Endothelial cell of umbilical vein (primary cell): ENCODE data around the gene SMCO2. TPM values are rescaled to one million over a fixed set of nuclear protein-coding genes. Genes with fewer than 3 reads are reported as not detected.

Experiments used
- BruUV-seq: library from RNA; stranded (reverse); fragments of 400-500 nt; replicated peaks from 2 replicates; lab custom pipeline; 2021; lab: Mats Ljungman, UMichigan
- CTCF ChIA-PET: fragments of 300-600, 350-600 bp; sonication (Branson Sonifier 250); formaldehyde crosslinking; loops from one replicate; lab custom pipeline; 2021; ENCODE audit warnings: antibody characterized with exemption, inconsistent platforms; lab: Charles Lee
- POLR2A ChIA-PET: fragments of 300-600, 350-600 bp; sonication (Branson Sonifier 250); formaldehyde crosslinking; loops from one replicate; lab custom pipeline; 2021; ENCODE audit warnings: antibody characterized with exemption, inconsistent platforms; lab: Charles Lee
- DNase-seq: peaks from one replicate; pipeline ENCODE4 v3.0.0-alpha.2; 2011; ENCODE audit warnings: low read depth, low spot score
- FAIRE-seq: peaks from 2 replicates; lab custom pipeline; 2011; peaks lifted over from hg19 to GRCh38; lab: Jason Lieb, UNC
- H2AFZ ChIP-seq: 2 replicates; pipeline ENCODE4 v1.6.0; 2012; ENCODE audit warnings: low read depth, low read length, control low read depth, inconsistent platforms
- H3K27ac ChIP-seq: 2 replicates; pipeline ENCODE4 v1.5.1; 2011; ENCODE audit warnings: low read depth, mild to moderate bottlenecking, control low read depth, low read length, moderate library complexity; ENCODE audit not compliant: insufficient read depth
- H3K27me3 ChIP-seq, 2 experiments: 2 replicates each; pipeline versions ENCODE4 v1.6.0 to v1.6.1; 2011; ENCODE audit warnings: low read length in 2 of 2, mixed read lengths in 1 of 2; ENCODE audit not compliant: control insufficient read depth in 2 of 2, insufficient read depth in 2 of 2
- H3K36me3 ChIP-seq, 2 experiments: 2 replicates in 1 of 2; 3 replicates in 1 of 2; pipeline ENCODE4 v1.5.1; 2011; ENCODE audit warnings: low read length in 2 of 2, mild to moderate bottlenecking in 1 of 2, moderate library complexity in 1 of 2; ENCODE audit not compliant: control insufficient read depth in 2 of 2, insufficient read depth in 2 of 2; ENCODE audit errors: extremely low read depth in 1 of 2
- H3K4me1 ChIP-seq: 3 replicates; pipeline ENCODE4 v1.5.1; 2011; ENCODE audit warnings: mild to moderate bottlenecking, low read length; ENCODE audit not compliant: control insufficient read depth, insufficient read depth; ENCODE audit errors: extremely low read depth
- H3K4me2 ChIP-seq: 2 replicates; pipeline ENCODE4 v1.6.1; 2011; ENCODE audit warnings: low read length, control low read depth, mixed read lengths; ENCODE audit not compliant: insufficient read depth
- H3K4me3 ChIP-seq, 3 experiments: fragments of 200-600 bp in 1 of 3; sonication (generic), shearing (Covaris generic) in 1 of 3; replicated peaks in 1 of 3; 2 replicates each; pipeline ENCODE4 v1.5.1; 2011 to 2016; ENCODE audit warnings: control low read depth in 3 of 3, low read length in 3 of 3, mild to moderate bottlenecking in 2 of 3, inconsistent platforms in 1 of 3, low read depth in 1 of 3, moderate library complexity in 1 of 3; ENCODE audit not compliant: insufficient read depth in 1 of 3
- H3K79me2 ChIP-seq: 2 replicates; pipeline ENCODE4 v1.6.0; 2012; ENCODE audit warnings: low read length, inconsistent platforms; ENCODE audit not compliant: control insufficient read depth, insufficient read depth
- H3K9ac ChIP-seq: replicated peaks from 2 replicates; pipeline ENCODE3; 2011; ENCODE audit warnings: low read length, control low read depth; ENCODE audit not compliant: insufficient read depth; ENCODE audit errors: extremely low read depth
- H3K9me1 ChIP-seq: replicated peaks from 3 replicates; pipeline ENCODE4 v1.6.0; 2011; ENCODE audit warnings: mild to moderate bottlenecking, low read length; ENCODE audit not compliant: control insufficient read depth, insufficient read depth; ENCODE audit errors: extremely low read depth
- H3K9me3 ChIP-seq: replicated peaks from 2 replicates; pipeline ENCODE4 v1.5.1; 2012; ENCODE audit warnings: low read length, inconsistent platforms; ENCODE audit not compliant: control insufficient read depth, insufficient read depth
- H4K20me1 ChIP-seq: replicated peaks from 2 replicates; pipeline ENCODE3; 2011; ENCODE audit warnings: mild to moderate bottlenecking, low read length; ENCODE audit not compliant: control insufficient read depth, insufficient read depth; ENCODE audit errors: extremely low read depth
- FOS ChIP-seq: IDR thresholded peaks from 2 replicates; pipeline ENCODE4 v1.6.1; 2011; ENCODE audit warnings: mild to moderate bottlenecking, low read length, moderate library complexity, borderline replicate concordance; ENCODE audit not compliant: insufficient read depth
- JUN ChIP-seq: IDR thresholded peaks from 2 replicates; pipeline ENCODE4 v1.6.1; 2011; ENCODE audit warnings: borderline replicate concordance, low read depth; ENCODE audit not compliant: insufficient read length, insufficient read depth
- MYC ChIP-seq: IDR thresholded peaks from one replicate; pipeline ENCODE4 v1.6.1; 2011; ENCODE audit warnings: mild to moderate bottlenecking, low read depth, low read length
- POLR2AphosphoS5 ChIP-seq: IDR thresholded peaks from 2 replicates; pipeline ENCODE4 v1.6.1; 2012; ENCODE audit warnings: low read depth, mild to moderate bottlenecking, control low read depth, low read length, moderate library complexity; ENCODE audit not compliant: insufficient read depth
- dilution Hi-C: fragments of 300-500 bp; cut with MboI; formaldehyde crosslinking; loops from one replicate; pipeline ENCODE4 v1.15.0; 2019; ENCODE audit warnings: low sequenced_read_pairs; ENCODE audit not compliant: extremely low pct_ligation_motif_present
- intact Hi-C: fragments of 100-400 bp; cut with micrococcal nuclease; formaldehyde crosslinking; loops from one replicate; pipeline ENCODE4 v1.10.0; 2022
- polyA plus RNA-seq, 4 experiments: library from polyadenylated mRNA; depleted of rRNA in 3 of 4; stranded (reverse) in 3 of 4; unstranded in 1 of 4; fragments of >200 nt; gene quantifications; 2 replicates each; pipeline versions ENCODE4 v1.2.1 to v1.2.3, GENCODE V29; 2011 to 2012; ENCODE audit warnings: missing spikeins in 1 of 4
- total RNA-seq: library from RNA; stranded (reverse); gene quantifications from 2 replicates; pipeline ENCODE4 v1.2.3, GENCODE V29; 2021
- TF ChIP-seq, protein P1 (sequence below), 2 donors: IDR thresholded peaks; 1 replicate in 1 of 2; 2 replicates in 1 of 2; pipeline ENCODE4 v1.5.1; 2011; ENCODE audit warnings: low read length in 2 of 2, mild to moderate bottlenecking in 2 of 2, moderate library complexity in 2 of 2, control low read depth in 1 of 2, inconsistent platforms in 1 of 2, low read depth in 1 of 2; ENCODE audit not compliant: insufficient read depth in 1 of 2; ENCODE audit errors: extremely low read depth in 1 of 2
- TF ChIP-seq, protein P2 (sequence below): IDR thresholded peaks from 2 replicates; pipeline ENCODE4 v1.6.1; 2011; ENCODE audit not compliant: insufficient read depth, insufficient read length

Gene SMCO2
- total and polyA plus RNA-seq, 2 donors (not counting 3 experiments of a cell fraction or from before 2014, with no cell fraction given): 0.33 to 0.49 TPM

DNA sequence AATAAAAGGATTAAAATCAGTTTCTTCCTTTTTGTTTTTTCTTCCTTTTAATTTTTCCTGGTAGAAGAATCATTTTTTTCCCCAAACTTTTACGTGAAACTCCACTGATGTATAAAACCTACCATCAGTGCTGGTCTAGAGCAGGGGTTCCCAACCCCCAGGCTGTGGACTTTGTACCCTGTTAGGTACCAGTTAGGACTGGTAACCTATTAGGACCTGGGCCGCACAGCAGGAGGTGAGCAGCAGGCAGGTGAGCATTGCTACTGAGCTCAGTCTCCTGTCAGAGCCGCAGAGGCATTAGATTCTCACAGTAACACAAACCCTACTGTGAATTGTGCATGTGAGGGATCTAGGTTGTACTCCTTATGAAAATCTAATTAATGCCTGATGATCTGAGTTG, 10.1 kb downstream of the SMCO2 start:
- Histone ChIP-seq H3K9ac (no peak overlapping the region), H3K27ac (no peak overlapping the region), H3K27me3 (no peaks in the 10 kb centered on the region), H3K4me3 (no peak overlapping the region), H3K36me3 (no peaks in the 10 kb centered on the region), H4K20me1 (no peaks in the 10 kb centered on the region), H2AFZ (no peak overlapping the region), H3K9me1 (no peaks in the 10 kb centered on the region), H3K79me2 (no peaks in the 10 kb centered on the region), H3K9me3 (no peaks in the 10 kb centered on the region), H3K4me1 (peaks cover 21% of the 10 kb centered on the region), H3K4me2 (no peak overlapping the region)
- no TSS peak for BruUV-seq
- ChIA-PET CTCF (no interaction called here), POLR2A (interaction anchor here (1.0 kb wide), 1 partner anchor 32 kb away, joined by 3 read pairs; no protein-coding TSS in a partner anchor)
- intact Hi-C loops (no loop called here), dilution Hi-C loops (no loop called here)
- TF ChIP-seq FOS (no peak), POLR2AphosphoS5 (no peak), JUN (no peak), MYC (no peak)
- TF ChIP-seq, protein P1, sequence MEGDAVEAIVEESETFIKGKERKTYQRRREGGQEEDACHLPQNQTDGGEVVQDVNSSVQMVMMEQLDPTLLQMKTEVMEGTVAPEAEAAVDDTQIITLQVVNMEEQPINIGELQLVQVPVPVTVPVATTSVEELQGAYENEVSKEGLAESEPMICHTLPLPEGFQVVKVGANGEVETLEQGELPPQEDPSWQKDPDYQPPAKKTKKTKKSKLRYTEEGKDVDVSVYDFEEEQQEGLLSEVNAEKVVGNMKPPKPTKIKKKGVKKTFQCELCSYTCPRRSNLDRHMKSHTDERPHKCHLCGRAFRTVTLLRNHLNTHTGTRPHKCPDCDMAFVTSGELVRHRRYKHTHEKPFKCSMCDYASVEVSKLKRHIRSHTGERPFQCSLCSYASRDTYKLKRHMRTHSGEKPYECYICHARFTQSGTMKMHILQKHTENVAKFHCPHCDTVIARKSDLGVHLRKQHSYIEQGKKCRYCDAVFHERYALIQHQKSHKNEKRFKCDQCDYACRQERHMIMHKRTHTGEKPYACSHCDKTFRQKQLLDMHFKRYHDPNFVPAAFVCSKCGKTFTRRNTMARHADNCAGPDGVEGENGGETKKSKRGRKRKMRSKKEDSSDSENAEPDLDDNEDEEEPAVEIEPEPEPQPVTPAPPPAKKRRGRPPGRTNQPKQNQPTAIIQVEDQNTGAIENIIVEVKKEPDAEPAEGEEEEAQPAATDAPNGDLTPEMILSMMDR (IDR thresholded peaks at IDR 0.05; ENCODE audit: extremely low read depth in 1 of 2, insufficient read depth in 1 of 2, low read depth in 1 of 2, low read length in 2 of 2): no peak
- TF ChIP-seq, protein P2, sequence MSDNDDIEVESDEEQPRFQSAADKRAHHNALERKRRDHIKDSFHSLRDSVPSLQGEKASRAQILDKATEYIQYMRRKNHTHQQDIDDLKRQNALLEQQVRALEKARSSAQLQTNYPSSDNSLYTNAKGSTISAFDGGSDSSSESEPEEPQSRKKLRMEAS: no peak
- peak; percentile 44 for FAIRE-seq
- DNase-seq: no peak
